ENCODE data around the gene VWCE. TPM values are rescaled to one million over a fixed set of nuclear protein-coding genes. Genes with fewer than 3 reads are reported as not detected.

The VWCE gene
- total RNA-seq, 1 experiment from 2014 or later = 0.51 TPM

DNA sequence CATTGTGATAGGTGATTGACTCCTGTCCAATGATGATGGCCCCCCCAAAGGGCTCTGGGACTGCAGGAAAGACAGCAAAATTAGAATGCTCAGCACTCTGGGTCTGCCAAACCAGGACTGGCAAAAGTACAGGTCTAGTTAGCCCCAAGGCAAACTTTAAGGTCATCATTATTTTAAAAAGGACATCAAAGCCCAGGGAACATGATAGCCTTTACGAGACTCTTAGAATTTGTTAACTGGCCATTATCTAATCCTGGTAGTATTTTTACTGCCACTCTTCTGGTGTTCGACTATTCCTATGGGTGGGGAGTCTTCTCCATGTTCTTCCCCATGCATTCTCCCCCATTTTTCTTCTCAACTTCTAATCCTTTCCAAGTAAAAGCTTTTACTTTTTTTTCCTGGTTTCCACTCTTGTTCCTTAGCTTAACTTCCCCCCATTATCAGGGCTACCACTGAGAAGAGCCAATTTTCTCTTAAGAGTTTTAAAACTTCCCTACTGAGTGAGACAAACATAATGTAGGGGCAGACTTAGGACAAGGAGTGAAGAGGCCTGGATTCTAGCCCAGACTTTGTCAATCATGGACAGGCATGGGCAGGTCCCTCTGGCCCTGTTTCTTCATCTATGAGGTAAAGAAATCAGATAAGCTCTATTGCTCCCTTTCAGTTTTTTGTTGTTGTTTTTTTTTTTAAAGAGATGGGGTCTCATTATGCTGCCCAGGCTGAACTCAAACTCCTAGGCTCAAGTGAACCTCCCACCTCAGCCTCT lies 30.7 kb upstream of the VWCE start:
- BruUV-seq (replicated peaks) = no TSS peak
- H3K27ac ChIP-seq (ENCODE audit: low read length) = no peak overlapping the region
- ChIA-PET CTCF (no interaction called here), POLR2A (no interaction called here)
- TF ChIP-seq TCF7L2 (IDR thresholded peaks at IDR 0.05; ENCODE audit: low read depth, low read length) = no peak
- TF ChIP-seq REST (IDR thresholded peaks at IDR 0.05; ENCODE audit: insufficient read depth in 1 of 2, low read depth in 2 of 2, low read length in 1 of 2) = no peak
- TF ChIP-seq SIN3A (IDR thresholded peaks at IDR 0.05; ENCODE audit: borderline replicate concordance, insufficient read depth, low read depth, low read length) = no peak
- TF ChIP-seq, protein P1, sequence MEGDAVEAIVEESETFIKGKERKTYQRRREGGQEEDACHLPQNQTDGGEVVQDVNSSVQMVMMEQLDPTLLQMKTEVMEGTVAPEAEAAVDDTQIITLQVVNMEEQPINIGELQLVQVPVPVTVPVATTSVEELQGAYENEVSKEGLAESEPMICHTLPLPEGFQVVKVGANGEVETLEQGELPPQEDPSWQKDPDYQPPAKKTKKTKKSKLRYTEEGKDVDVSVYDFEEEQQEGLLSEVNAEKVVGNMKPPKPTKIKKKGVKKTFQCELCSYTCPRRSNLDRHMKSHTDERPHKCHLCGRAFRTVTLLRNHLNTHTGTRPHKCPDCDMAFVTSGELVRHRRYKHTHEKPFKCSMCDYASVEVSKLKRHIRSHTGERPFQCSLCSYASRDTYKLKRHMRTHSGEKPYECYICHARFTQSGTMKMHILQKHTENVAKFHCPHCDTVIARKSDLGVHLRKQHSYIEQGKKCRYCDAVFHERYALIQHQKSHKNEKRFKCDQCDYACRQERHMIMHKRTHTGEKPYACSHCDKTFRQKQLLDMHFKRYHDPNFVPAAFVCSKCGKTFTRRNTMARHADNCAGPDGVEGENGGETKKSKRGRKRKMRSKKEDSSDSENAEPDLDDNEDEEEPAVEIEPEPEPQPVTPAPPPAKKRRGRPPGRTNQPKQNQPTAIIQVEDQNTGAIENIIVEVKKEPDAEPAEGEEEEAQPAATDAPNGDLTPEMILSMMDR (IDR thresholded peaks at IDR 0.05) = no peak
- TF ChIP-seq POLR2AphosphoS5 (IDR thresholded peaks at IDR 0.05; ENCODE audit: low read depth, low read length) = no peak
- ATAC-seq (no peak), DNase-seq (ENCODE audit: low read depth, low spot score) (no peak)
- no peaks in the 10 kb centered on the region for H3K27me3 ChIP-seq (ENCODE audit: control insufficient read depth, insufficient read depth, low read length)
- in situ Hi-C loops (cut with HindIII; ENCODE audit: low pct_unique_long_range_greater_than_20kb, low sequenced_read_pairs) = no loop called here
- no peaks in the 10 kb centered on the region for H3K9me3 ChIP-seq (ENCODE audit: control insufficient read depth, insufficient read depth, low read depth, low read length)
- H3K36me3 ChIP-seq (ENCODE audit: control insufficient read depth, insufficient read depth, low read length) = peaks cover 47% of the 10 kb centered on the region
- intact Hi-C loops (cut with micrococcal nuclease; ENCODE audit: unreplicated experiment) = no loop called here
- H3K4me3 ChIP-seq (ENCODE audit: low read depth in 2 of 2, low read length in 2 of 2) = no peak overlapping the region
- peaks cover 3% of the 10 kb centered on the region; the same call in 1 of the 2 replicates for H3K4me1 ChIP-seq (ENCODE audit: control insufficient read depth, insufficient read depth, low read length)

GRCh38 chr11:61315260-61315659 lies 20.1 kb upstream of the VWCE start:
- CTCF ChIA-PET = interaction anchor here (0.7 kb wide), 1 partner anchor 47 kb away, joined by 13 read pairs; no protein-coding TSS in a partner anchor
- Histone ChIP-seq H3K27me3 (ENCODE audit: control insufficient read depth, insufficient read depth, low read length) (no peaks in the 10 kb centered on the region), H3K4me3 (ENCODE audit: low read depth in 2 of 2, low read length in 2 of 2) (no peak overlapping the region), H3K36me3 (ENCODE audit: control insufficient read depth, insufficient read depth, low read length) (peaks cover 47% of the 10 kb centered on the region), H3K4me1 (ENCODE audit: control insufficient read depth, insufficient read depth, low read length) (no peaks in the 10 kb centered on the region), H3K9me3 (ENCODE audit: control insufficient read depth, insufficient read depth, low read depth, low read length) (no peaks in the 10 kb centered on the region), H3K27ac (ENCODE audit: low read length) (no peak overlapping the region)
- BruUV-seq (replicated peaks) = no TSS peak
- ATAC-seq (no peak), DNase-seq (ENCODE audit: low read depth, low spot score) (no peak)
- POLR2A ChIA-PET = interaction anchor here (0.7 kb wide), 1 partner anchor 12 kb away, joined by 17 read pairs; no protein-coding TSS in a partner anchor
- no peak for TF ChIP-seq TCF7L2 (IDR thresholded peaks at IDR 0.05; ENCODE audit: low read depth, low read length)
- no peak for TF ChIP-seq SIN3A (IDR thresholded peaks at IDR 0.05; ENCODE audit: borderline replicate concordance, insufficient read depth, low read depth, low read length)
- TF ChIP-seq, protein P1 (IDR thresholded peaks at IDR 0.05) = no peak
- intact Hi-C loops (cut with micrococcal nuclease; ENCODE audit: unreplicated experiment) = no loop called here
- in situ Hi-C loops (cut with HindIII; ENCODE audit: low pct_unique_long_range_greater_than_20kb, low sequenced_read_pairs) = no loop called here
